Measurements from ENCODE around the gene ZFPM1.
"Not testable (repeated sequence)": the region's sequence is repeated elsewhere in the genome, so short reads cannot be mapped to it uniquely, and the experiment has no call there.

ZFPM1 gene

GRCh38 chr16:88466949-88467348, 13.9 kb downstream of the ZFPM1 start:
- H3K4me3 ChIP-seq (ENCODE audit: low read length) = no peak overlapping the region
- no peak for DNase-seq (ENCODE audit: low read depth)
- TF ChIP-seq CTCF (conservative IDR thresholded peaks at IDR 0.05; ENCODE audit: low read length) = no peak

GRCh38 chr16:88467541-88467944, 14.5 kb downstream of the ZFPM1 start:
- DNase-seq (ENCODE audit: low read depth) = no peak
- no peak for TF ChIP-seq CTCF (conservative IDR thresholded peaks at IDR 0.05; ENCODE audit: low read length)
- H3K4me3 ChIP-seq (ENCODE audit: low read length) = no peak overlapping the region

GRCh38 chr16:88468275-88469129, 15.4 kb downstream of the ZFPM1 start:
- no peak for TF ChIP-seq CTCF (conservative IDR thresholded peaks at IDR 0.05; ENCODE audit: low read length)
- no peak for DNase-seq (ENCODE audit: low read depth)
- no peak overlapping the region for H3K4me3 ChIP-seq (ENCODE audit: low read length)

DNA sequence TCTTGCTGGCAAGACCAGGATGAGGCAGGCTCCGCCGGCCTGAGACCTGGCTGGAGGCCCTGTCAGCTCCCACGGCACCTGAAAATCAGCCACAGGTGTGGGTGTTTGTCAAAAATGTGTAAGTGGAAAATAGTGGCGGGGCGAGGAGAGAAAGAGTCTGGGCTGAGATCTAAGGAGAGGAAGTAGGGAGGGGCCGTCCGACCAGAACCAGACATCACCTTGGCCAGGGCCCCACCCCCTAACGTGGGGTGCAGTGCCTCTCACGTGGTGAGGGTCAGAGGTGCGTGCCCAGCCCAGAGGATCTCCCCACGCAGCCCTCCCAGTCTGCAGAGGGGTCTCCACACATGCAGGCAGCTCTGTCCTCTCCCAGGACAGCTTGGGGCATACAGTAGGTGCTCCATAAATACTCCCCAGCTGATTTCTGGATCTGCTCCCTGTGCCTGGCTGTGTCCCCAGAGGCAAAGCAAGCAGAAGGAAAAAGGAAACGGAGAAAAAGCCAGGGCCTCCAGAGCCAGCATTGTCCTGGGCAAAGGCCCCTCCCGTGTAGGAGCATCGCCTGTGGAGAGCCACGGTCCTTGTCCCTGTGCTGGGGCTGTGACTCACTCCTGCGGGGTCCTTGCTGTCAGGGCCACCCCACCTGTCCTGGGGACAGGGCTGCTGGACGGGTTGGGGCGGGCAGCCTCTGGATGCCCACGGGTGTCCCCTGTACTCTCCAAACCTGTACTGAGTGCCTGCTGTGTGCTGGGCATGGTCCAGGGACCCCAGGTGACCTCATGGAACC, 16.7 kb downstream of the ZFPM1 start:
- TF ChIP-seq CTCF (conservative IDR thresholded peaks at IDR 0.05; ENCODE audit: low read length) = no peak
- H3K4me3 ChIP-seq (ENCODE audit: low read length) = no peak overlapping the region
- DNase-seq (ENCODE audit: low read depth) = no peak

DNA sequence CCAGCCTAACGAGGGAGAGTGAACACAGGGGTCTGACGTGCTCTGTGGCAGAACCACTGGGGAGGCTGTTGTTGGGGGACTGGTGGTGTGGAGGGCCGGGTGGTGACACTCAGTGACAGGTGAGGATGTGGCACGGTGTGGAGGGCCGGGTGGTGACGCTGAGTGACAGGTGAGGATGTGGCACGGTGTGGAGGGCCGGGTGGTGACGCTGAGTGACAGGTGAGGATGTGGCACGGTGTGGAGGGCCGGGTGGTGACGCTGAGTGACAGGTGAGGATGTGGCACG, 17.3 kb downstream of the ZFPM1 start:
- not testable (repeated sequence) for H3K4me3 ChIP-seq (ENCODE audit: low read length); DNase-seq (ENCODE audit: low read depth)

DNA sequence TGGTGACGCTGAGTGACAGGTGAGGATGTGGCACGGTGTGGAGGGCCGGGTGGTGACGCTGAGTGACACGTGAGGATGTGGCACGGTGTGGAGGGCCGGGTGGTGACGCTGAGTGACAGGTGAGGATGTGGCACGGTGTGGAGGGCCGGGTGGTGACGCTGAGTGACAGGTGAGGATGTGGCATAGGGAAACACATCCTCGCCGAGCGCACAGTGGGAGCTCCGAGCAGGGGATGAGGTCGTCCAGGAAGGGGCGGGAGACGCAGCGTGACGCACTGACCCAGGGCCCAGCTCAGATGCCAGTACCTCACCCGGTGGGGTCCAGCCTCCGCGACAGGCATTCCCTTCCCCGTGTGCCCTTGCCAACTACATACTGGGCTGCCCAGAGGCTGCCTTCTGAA, 17.6 kb downstream of the ZFPM1 start:
- not testable (repeated sequence) for H3K4me3 ChIP-seq (ENCODE audit: low read length)

GRCh38 chr16:88471115-88471514, 18.0 kb downstream of the ZFPM1 start:
- no peak overlapping the region for H3K4me3 ChIP-seq (ENCODE audit: low read length)
- no peak for TF ChIP-seq CTCF (conservative IDR thresholded peaks at IDR 0.05; ENCODE audit: low read length)
- no peak for DNase-seq (ENCODE audit: low read depth)

More for the DNA sequence above, 17.6 kb downstream of the ZFPM1 start:
- not testable (repeated sequence) for DNase-seq (ENCODE audit: low read depth)

DNA sequence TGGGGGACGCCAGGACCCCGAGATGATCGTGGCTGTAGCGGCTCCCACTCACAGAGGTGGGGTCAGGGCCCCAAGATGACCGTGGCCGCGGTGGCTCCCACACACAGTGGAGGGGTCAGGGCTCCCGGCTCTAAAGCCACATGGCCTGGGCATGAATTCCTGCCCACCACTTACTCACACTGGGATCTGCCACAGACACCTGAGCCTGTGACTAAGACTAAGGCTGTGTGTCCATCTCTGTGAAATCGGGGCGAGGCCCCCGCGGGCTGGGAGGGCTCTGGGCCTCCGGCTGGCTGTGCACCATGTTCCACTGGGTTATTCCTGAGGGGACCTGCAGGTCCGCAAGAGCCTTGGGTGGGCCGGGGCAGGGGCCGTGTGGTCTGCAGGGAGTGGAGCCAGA, 18.5 kb downstream of the ZFPM1 start:
- DNase-seq (ENCODE audit: low read depth) = no peak
- no peak for TF ChIP-seq CTCF (conservative IDR thresholded peaks at IDR 0.05; ENCODE audit: low read length)
- H3K4me3 ChIP-seq (ENCODE audit: low read length) = no peak overlapping the region
